Pancreas (tissue), 10 donors: ENCODE measurements around the gene BAD. TPM values are rescaled to one million over a fixed set of nuclear protein-coding genes. Genes with fewer than 3 reads are reported as not detected.
A peak's percentile ranks its signal among the peaks of the same experiment; 100 is the strongest.

ENCODE experiments used
- ATAC-seq, 4 donors: fragments of 200-7000 bp; cut with Tn5 transposase; one replicate each; pipeline versions ENCODE4 v1.8.0 to v1.9.1; 2020; ENCODE audit warnings: mild to moderate bottlenecking in 4 of 4, moderate library complexity in 4 of 4
- DNase-seq, 6 donors: peaks; one replicate each; pipeline ENCODE4 v3.0.0-alpha.2; 2020
- FAIRE-seq: peaks from 2 replicates; lab custom pipeline; 2012; peaks lifted over from hg19 to GRCh38; lab: Jason Lieb, UNC
- H3K27ac ChIP-seq, 4 donors: fragments of 200-600 bp; sonication (generic); 1 replicate in 3 of 4; 2 replicates in 1 of 4; pipeline versions ENCODE4 v1.5.0 to v1.8.0; 2020
- H3K27me3 ChIP-seq, 4 donors: fragments of 200-600 bp; one replicate each; pipeline ENCODE4 v1.8.0; 2021
- H3K36me3 ChIP-seq, 3 donors: fragments of 200-600 bp; sonication (generic) in 1 of 3; one replicate each; pipeline versions ENCODE4 v1.5.0 to v1.8.0; 2020 to 2021
- H3K4me1 ChIP-seq, 3 donors: fragments of 200-600 bp; one replicate each; pipeline ENCODE4 v1.8.0; 2021
- H3K4me3 ChIP-seq, 4 donors: fragments of 200-600 bp; sonication (generic) in 2 of 4; one replicate each; pipeline versions ENCODE4 v1.5.0 to v1.8.0; 2020 to 2021
- H3K9me3 ChIP-seq, 4 donors: fragments of 200-600 bp; one replicate each; pipeline ENCODE4 v1.8.0; 2021
- WGBS, 2 donors: extraction: QIAGEN DNeasy Blood & Tissue Kit; methylation state at CpG; one replicate each; pipeline ENCODE4 v1.1.7; 2013; 5-methylcytosine and 5-hydroxymethylcytosine counted together
- intact Hi-C, 3 donors: fragments of 100-400 bp; cut with DNase I; formaldehyde crosslinking; loops; one replicate each; pipeline versions ENCODE4 v1.11.1 to v1.14.2; 2022
- polyA plus RNA-seq, 2 donors: library from polyadenylated mRNA; stranded (reverse); fragments of 200-250 nt; gene quantifications; one replicate each; pipeline ENCODE4 v1.2.3, GENCODE V29; 2013
- total RNA-seq, 6 donors: library from RNA; stranded (reverse); fragmentation: NEBNext Ultra II Directional in 4 of 6; extraction: Animal tissue kit (Norgen Biotek cat#: 25700) in 4 of 6; gene quantifications; one replicate each; pipeline versions ENCODE4 v1.2.1 to v1.2.4, GENCODE V29; 2021 to 2023
- TF ChIP-seq, protein P1 (sequence below), 4 donors: fragments of 200-600 bp; sonication (generic) in 3 of 4; IDR thresholded peaks; one replicate each; pipeline versions ENCODE4 v1.5.0 to v1.8.0; 2021; ENCODE audit warnings: antibody characterized with exemption in 4 of 4
- donor health status: healthy with polysubstance abuse.
- donor health status: DM: no; HTN: no; CAD: no; lungs with moderate emphysema.
- donor health status: DM: no; HTN: no; CAD: no.
- donor health status: control.
- donor health status: control.
- donor health status: Bipolar disorder and iron deficiency.
- donor health status: DM: yes; HTN: yes; CAD: no.
- donor health status: DM: no; HTN: no; CAD: no.
- donor health status: DM: no; HTN: no; CAD: no.
- donor health status: DM: yes; HTN: yes; CAD: no.

BAD gene
- total and polyA plus RNA-seq, 8 donors = 21.5 to 66.3 (median 24.5) TPM

DNA sequence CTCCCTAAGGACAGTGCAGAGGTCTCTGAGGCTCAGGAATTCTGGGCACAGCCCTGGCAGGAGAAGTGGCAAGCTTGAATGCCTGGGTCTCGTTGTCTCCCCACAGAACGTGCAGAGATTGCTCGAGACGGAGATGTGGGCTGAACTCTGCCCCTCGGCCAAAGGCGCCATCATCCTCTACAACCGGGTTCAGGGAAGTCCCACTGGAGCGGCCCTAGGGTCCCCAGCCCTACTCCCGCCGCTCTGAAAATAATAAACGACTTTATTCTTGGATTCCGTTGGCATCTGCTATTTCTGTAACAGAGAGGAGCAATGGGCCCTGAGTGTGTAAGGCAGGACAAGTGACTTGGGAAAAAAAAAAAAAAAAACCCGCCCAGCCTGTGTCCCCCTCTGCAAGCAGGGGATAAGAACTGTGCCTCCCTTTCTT, 54.7 kb downstream of the BAD start:
- Histone ChIP-seq H3K4me1 (peaks cover 8 to 44% (median 20%) of the 10 kb centered on the region in 3 donors), H3K27ac (peak overlapping the region; percentile 86 to 95 (median 90)), H3K4me3 (peak overlapping the region; percentile 50 to 81 (median 68)), H3K36me3 (no peaks in the 10 kb centered on the region), H3K9me3 (no peaks in the 10 kb centered on the region), H3K27me3 (no peaks in the 10 kb centered on the region)
- no peak for ATAC-seq
- TF ChIP-seq, protein P1, sequence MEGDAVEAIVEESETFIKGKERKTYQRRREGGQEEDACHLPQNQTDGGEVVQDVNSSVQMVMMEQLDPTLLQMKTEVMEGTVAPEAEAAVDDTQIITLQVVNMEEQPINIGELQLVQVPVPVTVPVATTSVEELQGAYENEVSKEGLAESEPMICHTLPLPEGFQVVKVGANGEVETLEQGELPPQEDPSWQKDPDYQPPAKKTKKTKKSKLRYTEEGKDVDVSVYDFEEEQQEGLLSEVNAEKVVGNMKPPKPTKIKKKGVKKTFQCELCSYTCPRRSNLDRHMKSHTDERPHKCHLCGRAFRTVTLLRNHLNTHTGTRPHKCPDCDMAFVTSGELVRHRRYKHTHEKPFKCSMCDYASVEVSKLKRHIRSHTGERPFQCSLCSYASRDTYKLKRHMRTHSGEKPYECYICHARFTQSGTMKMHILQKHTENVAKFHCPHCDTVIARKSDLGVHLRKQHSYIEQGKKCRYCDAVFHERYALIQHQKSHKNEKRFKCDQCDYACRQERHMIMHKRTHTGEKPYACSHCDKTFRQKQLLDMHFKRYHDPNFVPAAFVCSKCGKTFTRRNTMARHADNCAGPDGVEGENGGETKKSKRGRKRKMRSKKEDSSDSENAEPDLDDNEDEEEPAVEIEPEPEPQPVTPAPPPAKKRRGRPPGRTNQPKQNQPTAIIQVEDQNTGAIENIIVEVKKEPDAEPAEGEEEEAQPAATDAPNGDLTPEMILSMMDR (IDR thresholded peaks at IDR 0.05) = no peak
- FAIRE-seq = no peak
- WGBS, 2 donors = 29 to 31% methylated on average over 13 of the region's 13 CpGs
- intact Hi-C loops = no loop called here
- peak in 1 of 6 donors; percentile 38 for DNase-seq

DNA sequence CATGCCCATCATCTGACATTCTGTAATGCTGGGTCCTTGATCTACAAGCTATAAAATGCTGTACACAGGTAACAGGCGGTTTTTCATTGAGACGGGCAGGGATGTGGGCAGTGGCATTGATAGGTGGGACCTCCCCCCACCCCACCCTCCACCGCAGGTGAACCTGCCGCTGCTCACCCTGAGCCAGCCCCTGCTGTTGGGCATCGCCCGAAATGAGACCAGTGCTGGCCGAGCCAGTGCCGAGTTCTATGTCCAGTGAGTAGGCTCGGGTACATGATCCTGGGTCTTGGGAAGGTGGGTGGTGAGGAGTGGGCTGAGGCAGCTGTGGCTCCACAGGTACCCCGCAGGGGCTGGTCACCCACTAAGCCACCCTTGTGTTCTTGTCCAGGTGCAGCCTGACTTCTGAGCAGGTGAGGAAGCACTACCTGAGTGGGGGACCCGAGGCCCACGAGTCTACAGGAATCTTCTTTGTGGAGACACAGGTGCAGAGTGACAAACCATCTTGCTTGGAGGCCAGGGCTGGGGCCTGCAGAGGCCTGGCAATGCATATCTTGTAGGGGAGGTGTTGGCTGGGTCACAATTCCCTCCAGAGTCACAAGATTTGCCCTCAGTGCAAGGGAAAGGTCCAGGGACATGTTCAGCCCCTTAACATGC, 55.2 kb downstream of the BAD start:
- Histone ChIP-seq H3K9me3 (no peaks in the 10 kb centered on the region), H3K36me3 (no peaks in the 10 kb centered on the region), H3K27ac (peak overlapping the region; percentile 86 to 95 (median 90)), H3K4me3 (peak overlapping the region in 1 of 4 donors; percentile 69), H3K4me1 (peaks cover 8 to 44% (median 21%) of the 10 kb centered on the region in 3 donors), H3K27me3 (no peaks in the 10 kb centered on the region)
- intact Hi-C loops = no loop called here
- no peak for ATAC-seq
- FAIRE-seq = no peak
- peak in 3 of 6 donors; percentile 39 to 46 (median 41) for DNase-seq
- TF ChIP-seq, protein P1 (IDR thresholded peaks at IDR 0.05) = no peak
- 70 to 76% methylated on average over 12 of the region's 12 CpGs for WGBS, 2 donors

DNA sequence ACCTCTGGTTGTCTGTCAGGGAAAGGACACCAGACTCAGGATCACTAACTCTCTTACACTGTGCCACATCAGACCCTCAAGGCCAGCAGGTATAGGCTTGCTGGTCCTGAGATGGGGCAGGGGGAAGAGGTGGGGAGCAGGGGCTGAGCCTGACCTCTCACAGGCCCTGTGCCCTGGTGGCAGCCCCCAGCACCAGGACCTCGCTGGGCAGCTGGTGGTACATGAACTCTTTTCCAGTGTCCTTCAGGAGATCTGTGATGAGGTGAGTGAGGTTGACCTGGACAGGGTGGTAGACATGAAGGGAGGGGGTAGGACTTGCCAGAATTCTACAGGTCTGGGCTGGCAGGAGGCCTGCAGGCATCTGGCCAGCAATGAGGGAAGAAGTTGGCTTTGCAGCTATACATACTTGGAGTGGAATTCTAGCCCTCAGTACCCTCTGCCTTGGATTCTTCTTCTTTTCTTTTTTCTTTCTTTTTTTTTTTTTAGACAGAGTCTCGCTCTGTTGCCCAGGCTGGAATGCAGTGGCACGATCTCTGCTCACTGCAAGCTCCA, 57.0 kb downstream of the BAD start:
- peaks cover 8 to 39% (median 21%) of the 10 kb centered on the region in 3 donors for H3K4me1 ChIP-seq
- peak in 3 of 6 donors; percentile 61 to 75 (median 70) for DNase-seq
- H3K27me3 ChIP-seq = no peaks in the 10 kb centered on the region
- no peak for ATAC-seq
- peak overlapping the region; percentile 64 to 91 (median 88) for H3K27ac ChIP-seq
- no peak for FAIRE-seq
- TF ChIP-seq, protein P1 (IDR thresholded peaks at IDR 0.05) = no peak
- intact Hi-C loops = no loop called here
- peak overlapping the region in 3 of 4 donors; percentile 49 to 90 (median 74) for H3K4me3 ChIP-seq
- WGBS, 2 donors = 29 to 49% methylated on average over 3 of the region's 3 CpGs
- no peaks in the 10 kb centered on the region for H3K9me3 ChIP-seq
- H3K36me3 ChIP-seq = no peaks in the 10 kb centered on the region

DNA sequence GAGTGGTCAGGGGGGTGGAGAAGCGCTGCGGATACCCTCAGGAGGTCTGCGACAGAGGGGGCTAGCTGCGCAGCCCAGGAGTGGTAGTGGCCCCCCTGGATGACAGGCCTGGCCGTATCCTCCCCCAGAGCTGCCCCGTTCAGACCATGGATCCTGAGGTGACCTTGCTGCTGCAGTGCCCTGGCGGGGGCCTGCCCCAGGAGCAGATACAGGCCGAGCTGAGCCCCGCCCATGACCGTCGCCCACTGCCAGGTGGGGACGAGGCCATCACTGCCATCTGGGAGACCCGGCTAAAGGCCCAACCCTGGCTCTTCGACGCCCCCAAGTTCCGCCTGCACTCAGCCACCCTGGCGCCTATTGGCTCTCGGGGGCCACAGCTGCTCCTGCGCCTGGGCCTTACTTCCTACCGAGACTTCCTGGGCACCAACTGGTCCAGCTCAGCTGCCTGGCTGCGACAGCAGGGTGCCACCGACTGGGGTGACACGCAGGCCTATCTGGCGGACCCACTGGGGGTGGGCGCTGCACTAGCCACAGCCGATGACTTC, 57.9 kb downstream of the BAD start:
- TF ChIP-seq, protein P1 (IDR thresholded peaks at IDR 0.05) = no peak
- FAIRE-seq (no peak), ATAC-seq (peak; percentile 38 to 61 (median 56)), DNase-seq (peak; percentile 73 to 88 (median 74))
- peak overlapping the region; percentile 64 to 91 (median 88) for H3K27ac ChIP-seq
- no peaks in the 10 kb centered on the region for H3K9me3 ChIP-seq
- no peaks in the 10 kb centered on the region for H3K27me3 ChIP-seq
- 3% methylated on average over 26 of the region's 26 CpGs for WGBS, 2 donors
- H3K36me3 ChIP-seq = no peaks in the 10 kb centered on the region
- peaks cover 8 to 38% (median 20%) of the 10 kb centered on the region in 3 donors for H3K4me1 ChIP-seq
- H3K4me3 ChIP-seq = peak overlapping the region; percentile 49 to 90 (median 69)
- intact Hi-C loops = no loop called here
